Central memory CD8-positive, alpha-beta T cell (primary cell): Measurements from ENCODE around the gene LDLRAP1.
A peak's percentile ranks its signal among the peaks of the same experiment; 100 is the strongest.
"Not testable (repeated sequence)": the region's sequence is repeated elsewhere in the genome, so short reads cannot be mapped to it uniquely, and the experiment has no call there.

Experiments used
- ATAC-seq: fragments of 150-1000 bp; cut with Tn5 transposase; replicated peaks from 2 replicates; pipeline ENCODE4 v1.10.0; 2022; ENCODE audit warnings: mild to moderate bottlenecking, moderate FRiP score, moderate number of reproducible peaks; ENCODE audit not compliant: poor library complexity, severe bottlenecking; ENCODE audit errors: extremely low read depth
- DNase-seq, 2 donors: peaks; one replicate each; pipeline ENCODE4 v3.0.0; 2021; ENCODE audit warnings: low spot score in 2 of 2
- H3K27ac Mint-ChIP-seq: one replicate; pipeline ENCODE4 v1.8.0; 2022; ENCODE audit warnings: low read depth, mild to moderate bottlenecking, moderate library complexity, mixed read lengths
- H3K27me3 Mint-ChIP-seq: one replicate; pipeline ENCODE4 v1.8.0; 2022; ENCODE audit warnings: mixed read lengths
- H3K36me3 Mint-ChIP-seq: one replicate; pipeline ENCODE4 v1.8.0; 2022; ENCODE audit warnings: mild to moderate bottlenecking, moderate library complexity, mixed read lengths; ENCODE audit not compliant: insufficient read depth
- H3K4me1 Mint-ChIP-seq: one replicate; pipeline ENCODE4 v1.8.0; 2022; ENCODE audit warnings: mixed read lengths
- H3K4me3 Mint-ChIP-seq: one replicate; pipeline ENCODE4 v1.8.0; 2022; ENCODE audit warnings: mild to moderate bottlenecking, moderate library complexity, mixed read lengths
- H3K9me3 Mint-ChIP-seq: one replicate; pipeline ENCODE4 v1.8.0; 2022; ENCODE audit warnings: mixed read lengths

The LDLRAP1 gene

GRCh38 chr1:25580927-25581326 is 37.5 kb downstream of the LDLRAP1 start:
- ATAC-seq (no peak), DNase-seq (no peak)
- peaks cover 2% of the 10 kb centered on the region for H3K4me1 Mint-ChIP-seq
- no peaks in the 10 kb centered on the region for H3K9me3 Mint-ChIP-seq
- no peaks in the 10 kb centered on the region for H3K36me3 Mint-ChIP-seq
- peak overlapping the region; percentile 50 for H3K27ac Mint-ChIP-seq
- no peak overlapping the region for H3K4me3 Mint-ChIP-seq
- H3K27me3 Mint-ChIP-seq, result peaks cover 21% of the 10 kb centered on the region

DNA sequence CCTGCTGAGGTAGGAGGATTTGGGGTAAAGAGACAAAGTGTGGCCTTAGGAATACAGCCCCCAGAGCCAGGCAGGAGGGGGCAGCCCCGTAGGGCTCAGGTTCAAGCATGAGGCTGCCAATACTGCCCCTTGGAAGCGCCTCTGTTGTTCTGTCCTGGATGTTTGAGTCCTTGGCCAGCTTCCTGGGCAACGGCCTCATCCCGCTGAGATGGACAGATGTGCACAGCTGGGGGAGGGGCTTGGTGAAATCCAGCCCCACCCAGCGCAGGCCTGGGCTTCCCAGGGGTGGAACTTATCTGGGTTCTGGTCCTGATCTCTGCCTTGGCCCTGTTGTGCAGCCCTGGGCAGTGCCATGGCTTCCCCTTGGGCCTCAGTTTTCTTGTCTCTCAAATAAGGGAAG is 38.4 kb downstream of the LDLRAP1 start:
- H3K4me3 Mint-ChIP-seq, result no peak overlapping the region
- ATAC-seq, result no peak
- peaks cover 7% of the 10 kb centered on the region for H3K4me1 Mint-ChIP-seq
- H3K36me3 Mint-ChIP-seq, result no peaks in the 10 kb centered on the region
- H3K9me3 Mint-ChIP-seq, result no peaks in the 10 kb centered on the region
- no peak for DNase-seq
- no peak overlapping the region for H3K27ac Mint-ChIP-seq
- H3K27me3 Mint-ChIP-seq, result peaks cover 21% of the 10 kb centered on the region

GRCh38 chr1:25583519-25584370 is 40.3 kb downstream of the LDLRAP1 start:
- no peaks in the 10 kb centered on the region for H3K36me3 Mint-ChIP-seq
- H3K27me3 Mint-ChIP-seq, result peaks cover 21% of the 10 kb centered on the region
- no peak for ATAC-seq
- H3K27ac Mint-ChIP-seq, result no peak overlapping the region
- peaks cover 15% of the 10 kb centered on the region for H3K4me1 Mint-ChIP-seq
- H3K4me3 Mint-ChIP-seq, result no peak overlapping the region
- DNase-seq, result no peak
- H3K9me3 Mint-ChIP-seq, result no peaks in the 10 kb centered on the region

DNA sequence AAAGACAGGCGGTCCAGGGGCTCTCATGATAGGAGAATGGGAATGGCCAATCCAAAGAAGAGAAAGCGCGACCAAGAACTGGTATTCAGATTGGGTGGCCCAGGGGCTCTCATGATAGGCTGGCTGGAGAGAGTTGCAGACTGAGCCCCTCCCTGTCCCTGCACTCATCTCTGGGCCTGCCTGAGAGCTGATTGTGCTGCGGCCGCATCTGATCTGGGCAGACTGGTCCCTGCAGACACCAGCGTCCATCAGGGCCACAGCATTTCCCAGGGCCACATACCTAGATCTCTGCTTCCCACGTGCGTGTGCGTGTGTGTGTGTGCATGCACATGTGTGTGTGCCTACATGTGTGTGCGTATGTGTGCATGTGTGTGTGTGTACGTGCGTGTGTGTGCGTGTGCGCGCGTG is 42.8 kb downstream of the LDLRAP1 start:
- Mint-ChIP-seq H3K27me3 (peaks cover 15% of the 10 kb centered on the region), H3K4me3 (no peak overlapping the region), H3K27ac (no peak overlapping the region), H3K36me3 (peaks cover 3% of the 10 kb centered on the region), H3K4me1 (peaks cover 23% of the 10 kb centered on the region), H3K9me3 (no peaks in the 10 kb centered on the region)
- ATAC-seq, result no peak
- DNase-seq, result no peak

GRCh38 chr1:25587290-25587689 is 43.9 kb downstream of the LDLRAP1 start:
- ATAC-seq, result peak; percentile 67
- no peak for DNase-seq
- Mint-ChIP-seq H3K27me3 (peaks cover 13% of the 10 kb centered on the region), H3K4me3 (peak overlapping the region; percentile 26), H3K9me3 (no peaks in the 10 kb centered on the region), H3K27ac (no peak overlapping the region), H3K4me1 (peaks cover 23% of the 10 kb centered on the region), H3K36me3 (peaks cover 3% of the 10 kb centered on the region)

DNA sequence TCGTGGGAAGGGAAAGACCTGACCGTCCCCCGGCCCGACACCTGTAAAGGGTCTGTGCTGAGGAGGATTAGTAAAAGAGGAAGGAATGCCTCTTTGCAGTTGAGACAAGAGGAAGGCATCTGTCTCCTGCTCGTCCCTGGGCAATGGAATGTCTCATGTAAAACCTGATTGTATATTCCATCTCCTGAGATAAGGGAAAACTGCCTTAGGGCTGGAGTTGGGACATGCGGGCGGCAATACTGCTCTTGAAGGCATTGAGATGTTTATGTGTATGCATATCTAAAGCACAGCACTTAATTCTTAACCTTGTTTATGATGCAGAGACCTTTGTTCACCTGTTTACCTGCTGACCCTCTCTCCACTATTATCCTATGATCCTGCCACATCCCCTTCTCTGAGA is 44.8 kb downstream of the LDLRAP1 start:
- not testable (repeated sequence) for ATAC-seq, DNase-seq, H3K27ac Mint-ChIP-seq, H3K9me3 Mint-ChIP-seq, H3K4me3 Mint-ChIP-seq, H3K36me3 Mint-ChIP-seq
- Mint-ChIP-seq H3K27me3 (peaks cover 12% of the 10 kb centered on the region), H3K4me1 (peaks cover 23% of the 10 kb centered on the region)

- H3K4me3 Mint-ChIP-seq, H3K27me3 Mint-ChIP-seq, H3K27ac Mint-ChIP-seq, H3K36me3 Mint-ChIP-seq, ATAC-seq, DNase-seq, H3K9me3 Mint-ChIP-seq: not testable (repeated sequence)
- H3K4me1 Mint-ChIP-seq, result peaks cover 23% of the 10 kb centered on the region
Measured at GRCh38 chr1:25588786-25589185, 45.4 kb downstream of the LDLRAP1 start.

GRCh38 chr1:25590096-25590824 is 46.9 kb downstream of the LDLRAP1 start:
- no peak overlapping the region for H3K27ac Mint-ChIP-seq
- DNase-seq (no peak), ATAC-seq (no peak)
- H3K27me3 Mint-ChIP-seq, result no peaks in the 10 kb centered on the region
- H3K4me3 Mint-ChIP-seq, result no peak overlapping the region
- peaks cover 23% of the 10 kb centered on the region for H3K4me1 Mint-ChIP-seq
- peaks cover 4% of the 10 kb centered on the region for H3K36me3 Mint-ChIP-seq
- H3K9me3 Mint-ChIP-seq, result no peaks in the 10 kb centered on the region

DNA sequence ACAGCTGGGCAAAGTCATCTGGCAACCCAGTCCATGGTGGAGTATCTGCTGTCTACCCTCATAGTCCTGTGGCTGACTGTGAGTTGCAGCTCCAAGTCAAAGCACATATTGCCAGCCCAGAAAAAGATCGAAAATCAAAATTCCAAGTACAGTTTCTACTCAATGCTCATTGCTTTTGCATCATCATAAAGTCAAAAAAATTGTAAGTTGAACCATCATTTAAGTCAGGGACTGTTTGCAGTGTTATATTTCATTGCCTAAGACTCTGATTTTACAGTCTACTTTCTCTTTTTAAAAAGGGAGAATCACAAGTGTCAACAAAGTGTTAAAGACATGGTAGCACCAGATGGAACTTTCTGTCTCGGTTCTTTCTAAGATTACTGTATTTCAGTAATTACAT is 50.5 kb downstream of the LDLRAP1 start:
- Mint-ChIP-seq H3K27me3 (no peaks in the 10 kb centered on the region), H3K4me3 (no peak overlapping the region), H3K27ac (no peak overlapping the region), H3K4me1 (peaks cover 8% of the 10 kb centered on the region), H3K36me3 (peaks cover 3% of the 10 kb centered on the region), H3K9me3 (no peaks in the 10 kb centered on the region)
- DNase-seq (no peak), ATAC-seq (no peak)

DNA sequence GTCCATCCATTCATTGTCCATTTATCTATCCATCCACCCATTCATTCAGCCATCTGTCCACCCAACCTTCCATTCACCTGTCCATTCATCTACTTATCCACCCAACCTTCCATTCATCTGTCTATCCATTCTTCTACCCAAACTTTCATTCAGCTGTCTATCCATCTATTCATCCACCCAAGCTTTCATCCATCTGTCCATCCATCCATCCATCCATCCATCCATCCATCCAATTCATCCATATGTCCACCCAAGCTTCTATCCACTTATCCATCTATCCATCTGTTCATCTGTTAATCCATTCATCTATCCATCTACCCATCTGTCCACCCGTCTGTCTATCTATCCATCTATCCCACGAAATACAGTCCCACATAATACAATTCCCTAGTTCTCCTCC is 51.6 kb downstream of the LDLRAP1 start:
- no peaks in the 10 kb centered on the region for H3K27me3 Mint-ChIP-seq
- no peak overlapping the region for H3K4me3 Mint-ChIP-seq
- ATAC-seq (no peak), DNase-seq (no peak)
- peaks cover 1% of the 10 kb centered on the region for H3K36me3 Mint-ChIP-seq
- no peaks in the 10 kb centered on the region for H3K9me3 Mint-ChIP-seq
- H3K27ac Mint-ChIP-seq, result no peak overlapping the region
- H3K4me1 Mint-ChIP-seq, result peaks cover 7% of the 10 kb centered on the region

DNA sequence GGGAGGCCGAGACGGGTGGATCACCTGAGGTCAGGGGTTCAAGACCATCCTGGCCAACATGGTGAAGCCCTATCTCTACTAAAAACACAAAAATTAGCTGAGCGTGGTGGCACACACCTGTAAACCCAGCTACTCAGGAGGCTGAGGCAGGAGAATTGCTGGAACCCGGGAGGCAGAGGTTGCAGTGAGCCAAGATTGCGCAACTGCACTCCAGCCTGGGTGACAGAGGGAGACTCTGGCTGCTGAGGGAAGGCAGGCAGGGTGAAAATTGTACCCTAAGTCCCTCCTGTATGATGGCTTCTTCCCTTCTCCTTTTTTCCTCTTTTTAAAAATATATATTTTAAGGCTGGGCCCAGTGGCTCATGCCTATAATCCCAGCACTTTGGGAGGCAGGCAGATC is 53.2 kb downstream of the LDLRAP1 start:
- not testable (repeated sequence) for H3K27me3 Mint-ChIP-seq, DNase-seq, H3K4me3 Mint-ChIP-seq, H3K4me1 Mint-ChIP-seq, H3K9me3 Mint-ChIP-seq, H3K36me3 Mint-ChIP-seq, H3K27ac Mint-ChIP-seq, ATAC-seq

DNA sequence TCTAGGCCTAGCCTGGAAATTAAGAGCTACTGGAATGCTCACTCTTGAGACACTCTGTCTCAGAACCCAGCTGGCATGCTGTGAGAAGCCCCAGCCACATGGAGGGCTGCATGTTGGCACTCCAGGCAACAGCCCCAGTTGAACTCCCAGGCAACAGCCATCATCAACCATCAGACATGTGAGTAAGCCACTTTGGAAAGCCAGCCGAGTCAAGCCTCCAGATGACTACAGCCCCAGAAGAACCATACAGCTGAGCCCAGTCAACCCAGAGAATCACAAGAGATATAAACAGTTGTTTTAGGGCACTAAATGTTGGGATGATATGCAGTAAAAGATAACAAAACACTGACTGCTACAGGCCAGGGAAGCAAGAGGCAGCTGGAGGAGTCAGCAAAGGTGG is 55.5 kb downstream of the LDLRAP1 start:
- ATAC-seq (no peak), DNase-seq (no peak)
- Mint-ChIP-seq H3K4me3 (no peak overlapping the region), H3K36me3 (no peaks in the 10 kb centered on the region), H3K4me1 (no peaks in the 10 kb centered on the region), H3K9me3 (no peaks in the 10 kb centered on the region), H3K27ac (no peak overlapping the region), H3K27me3 (no peaks in the 10 kb centered on the region)
